CD4-positive, alpha-beta T cell treated with Interleukin-15 for 1 hour (primary cell): ENCODE data around the gene CCDC40.

Experiments
- DNase-seq: peaks from one replicate; pipeline ENCODE4 v3.0.0-alpha.2; 2020

Gene CCDC40

DNA sequence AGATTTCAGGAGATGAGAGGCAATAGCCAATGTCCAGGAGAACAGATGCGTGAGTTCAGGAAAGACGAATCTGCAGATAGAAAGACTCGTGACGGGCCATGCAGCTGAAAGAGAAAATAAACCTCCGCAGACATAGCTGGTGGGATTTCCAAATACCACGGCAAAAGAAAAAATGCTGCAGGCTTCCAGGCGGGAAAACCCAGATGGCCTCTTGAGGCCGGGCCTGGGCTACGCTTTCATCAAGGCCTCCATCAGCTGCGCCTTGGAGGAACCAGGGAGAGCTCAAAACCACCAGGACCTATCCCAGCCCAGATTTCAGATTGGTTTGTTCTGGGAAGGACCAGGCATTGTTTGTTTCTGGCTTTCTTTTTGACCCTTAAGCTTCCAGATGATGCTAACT, 16.7 kb downstream of the CCDC40 start:
- no peak for DNase-seq

DNA sequence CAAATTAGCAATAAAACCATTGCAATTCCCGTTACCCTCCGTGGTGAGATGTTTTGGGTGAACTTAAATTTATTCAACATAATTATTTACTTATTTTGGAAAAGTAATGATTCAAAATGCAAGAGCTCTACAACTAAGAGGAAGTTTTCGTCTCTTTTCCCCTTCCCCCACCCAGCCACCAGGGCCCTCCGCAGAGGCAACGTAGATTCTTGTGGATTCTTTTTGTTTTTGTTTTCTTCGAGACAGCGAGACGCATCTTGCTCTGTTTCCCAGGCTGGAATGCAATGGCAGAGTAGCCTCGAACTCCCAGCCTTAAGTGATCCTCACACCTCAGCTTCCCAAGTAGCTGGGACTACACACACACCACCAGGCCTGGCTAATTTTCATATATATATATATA, 19.2 kb downstream of the CCDC40 start:
- no peak for DNase-seq

DNA sequence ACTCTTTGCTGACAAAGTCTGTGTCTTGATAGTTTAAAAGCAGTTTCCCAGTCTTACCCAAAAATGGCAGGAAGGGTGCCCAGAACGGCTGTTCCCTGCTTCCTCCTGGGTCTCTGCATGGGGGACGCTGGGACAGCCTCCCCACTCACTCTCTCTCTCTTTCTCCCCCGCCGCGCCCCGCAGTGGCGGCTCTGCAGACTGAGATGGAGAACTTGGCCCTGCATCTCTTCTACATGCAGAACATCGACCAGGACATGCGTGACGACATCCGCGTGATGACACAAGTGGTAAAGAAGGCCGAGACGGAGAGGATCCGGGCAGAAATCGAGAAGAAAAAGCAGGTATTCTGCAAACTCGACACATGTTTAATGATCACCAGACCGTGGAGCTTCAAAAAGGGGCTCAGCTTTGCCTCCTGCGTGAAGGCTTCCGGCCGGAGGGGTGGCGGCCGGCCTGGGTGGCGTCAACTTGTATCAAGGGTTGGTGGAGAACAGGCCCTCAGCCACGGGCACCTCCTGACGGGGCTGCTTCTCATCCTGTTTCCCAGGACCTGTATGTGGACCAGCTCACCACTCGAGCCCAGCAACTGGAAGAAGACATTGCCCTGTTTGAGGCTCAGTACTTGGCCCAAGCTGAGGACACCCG, 22.0 kb downstream of the CCDC40 start:
- no peak for DNase-seq

DNA sequence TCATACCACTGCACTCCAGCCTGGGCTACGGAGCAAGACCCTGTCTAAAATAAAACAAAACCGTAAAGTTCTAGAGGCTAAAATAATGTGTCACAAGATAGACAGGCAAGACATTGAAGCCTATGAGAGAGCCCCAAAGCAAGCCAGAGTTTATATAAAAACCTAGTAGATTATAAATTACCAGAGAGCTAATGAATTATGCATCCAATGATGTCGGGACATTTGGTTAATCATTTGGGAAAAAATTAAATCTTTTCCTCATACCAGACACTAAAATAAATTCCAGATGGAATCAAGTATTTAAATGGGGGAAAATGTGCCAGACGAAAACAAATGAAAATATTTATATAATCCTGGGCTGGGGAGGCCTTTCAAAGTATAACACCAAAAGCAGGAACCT, 24.2 kb downstream of the CCDC40 start:
- DNase-seq: no peak

DNA sequence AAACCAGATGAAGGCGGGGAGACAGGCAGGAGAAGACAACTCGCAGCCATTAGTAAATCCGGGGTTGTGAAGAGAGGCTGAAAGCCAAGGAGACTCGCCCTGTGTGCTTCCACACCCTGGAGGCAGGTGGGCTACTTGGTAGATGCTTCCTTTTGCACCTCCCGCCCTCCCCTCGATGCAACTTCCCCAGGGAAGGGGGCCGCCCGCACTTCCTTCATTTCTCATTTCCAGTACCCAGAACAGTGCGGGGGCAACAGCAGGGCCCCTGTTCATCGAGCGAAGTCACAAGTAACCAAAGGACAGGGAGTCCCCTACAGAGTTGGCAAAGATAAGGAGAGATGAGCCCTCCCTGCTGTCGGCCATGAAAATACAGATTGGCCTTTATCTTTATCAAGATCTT, 25.0 kb downstream of the CCDC40 start:
- no peak for DNase-seq

DNA sequence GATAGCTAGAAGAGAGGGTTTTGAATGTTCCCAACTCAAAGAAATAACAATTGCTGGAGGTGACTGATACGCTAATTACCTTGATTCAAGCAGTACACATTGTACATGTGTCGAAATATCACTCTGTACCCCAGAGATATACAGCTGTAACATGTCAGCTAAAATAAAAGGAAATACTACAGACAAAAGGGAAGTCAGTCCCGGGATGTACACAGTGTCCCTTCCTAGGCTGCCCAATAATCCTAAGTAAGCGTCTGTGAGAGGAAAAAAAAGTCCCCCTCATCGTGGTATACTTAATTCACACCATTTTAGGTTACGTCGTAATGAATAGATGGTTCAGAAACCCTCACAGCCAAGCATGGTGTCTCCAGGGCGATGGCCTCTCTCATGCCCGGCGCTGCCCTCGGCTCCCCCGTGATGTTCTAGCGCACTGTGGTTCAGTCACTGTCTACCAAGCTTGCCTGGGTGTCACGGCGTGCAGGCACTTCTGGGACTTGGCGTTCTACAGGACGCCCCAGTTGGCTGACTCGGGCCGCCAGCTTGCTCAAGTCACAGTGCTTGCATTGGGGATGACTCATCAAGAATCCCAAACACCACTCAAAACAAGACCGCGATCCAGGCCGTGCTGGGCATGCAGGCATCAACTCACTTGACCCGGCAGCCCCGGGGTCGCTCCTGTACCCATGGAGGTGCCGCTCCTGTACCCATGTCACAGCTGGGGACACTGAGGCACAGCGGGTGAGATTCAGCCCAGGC, 27.6 kb downstream of the CCDC40 start:
- no peak for DNase-seq

DNA sequence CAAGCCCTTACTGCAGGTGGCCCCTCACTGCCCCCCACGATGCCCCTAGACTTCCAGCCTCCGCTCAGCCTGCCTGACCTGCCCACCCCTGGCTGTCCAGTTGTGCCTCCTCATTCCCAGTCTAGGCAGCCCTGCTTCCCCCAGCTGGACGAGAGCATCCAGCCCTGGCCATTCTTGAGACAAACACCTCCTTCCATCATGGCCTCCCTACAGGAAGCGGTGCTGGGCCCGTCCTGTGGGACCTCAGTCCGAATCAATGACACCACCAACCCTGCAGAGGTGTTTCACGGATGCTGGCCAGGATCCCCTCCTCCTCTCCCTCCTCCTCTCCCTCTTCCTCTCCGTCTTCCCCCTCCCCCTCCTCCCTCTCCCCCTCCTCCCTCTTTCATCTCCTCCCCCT, 28.3 kb downstream of the CCDC40 start:
- DNase-seq: no peak

DNA sequence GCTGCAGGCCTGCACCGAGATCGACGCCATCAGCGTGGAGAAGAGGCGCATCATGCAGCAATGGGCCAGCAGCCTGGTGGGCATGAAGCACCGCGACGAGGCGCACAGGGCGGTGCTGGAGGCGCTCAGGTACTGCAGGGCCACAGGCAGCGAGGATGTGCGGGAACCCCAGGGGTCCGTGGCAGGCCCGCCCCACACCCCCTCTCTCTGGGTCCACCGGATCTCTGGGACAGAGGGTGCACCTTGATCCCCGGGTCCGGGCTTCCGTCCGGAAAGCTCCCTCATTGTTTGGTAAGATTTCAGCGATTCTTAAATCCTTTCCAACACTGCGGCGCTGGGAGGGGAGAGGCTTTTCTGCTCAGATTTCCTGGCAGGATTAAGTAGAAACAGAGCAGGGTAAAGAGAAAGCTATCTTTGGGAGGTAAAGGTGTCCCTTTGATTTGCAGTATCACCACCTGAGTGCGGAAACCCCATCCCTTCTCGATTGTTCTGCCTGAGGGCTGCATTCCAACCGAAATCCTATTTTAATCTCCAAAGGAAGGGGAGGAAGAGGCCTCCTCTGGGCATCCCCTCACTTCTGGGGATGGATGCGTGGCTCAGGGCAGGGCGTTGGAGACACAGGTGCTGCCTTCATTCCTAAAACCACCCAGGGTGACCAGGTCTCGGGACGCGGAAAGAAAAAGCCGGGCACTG, 29.2 kb downstream of the CCDC40 start:
- DNase-seq: no peak

DNA sequence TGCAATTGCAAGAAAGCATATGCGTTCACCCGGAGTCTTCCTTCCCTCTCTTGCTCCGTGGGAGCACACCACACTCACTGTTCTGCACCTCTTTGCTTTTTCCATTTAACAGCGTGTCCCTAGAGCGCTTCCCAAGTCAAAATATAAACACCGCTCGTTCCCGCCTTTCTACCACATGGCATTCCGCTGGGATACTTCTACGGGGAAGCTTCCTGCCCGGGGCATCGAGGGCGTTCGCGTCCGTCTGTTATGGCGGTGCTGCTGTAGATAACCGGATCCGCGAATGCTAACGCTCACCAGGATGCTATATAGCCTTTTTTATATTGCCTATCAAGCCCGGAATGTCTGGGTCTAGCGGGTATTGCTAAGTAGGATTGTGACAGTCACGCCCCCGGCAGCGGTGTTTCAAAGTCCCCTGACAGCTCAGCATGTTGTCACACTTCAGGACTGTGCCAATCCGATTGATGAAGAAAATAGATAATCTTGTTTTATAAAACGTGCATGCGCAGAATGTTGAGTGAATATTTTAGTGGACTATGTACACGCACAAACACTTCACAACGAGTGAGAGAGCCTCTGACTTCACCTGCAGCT, 31.0 kb downstream of the CCDC40 start:
- no peak for DNase-seq

DNA sequence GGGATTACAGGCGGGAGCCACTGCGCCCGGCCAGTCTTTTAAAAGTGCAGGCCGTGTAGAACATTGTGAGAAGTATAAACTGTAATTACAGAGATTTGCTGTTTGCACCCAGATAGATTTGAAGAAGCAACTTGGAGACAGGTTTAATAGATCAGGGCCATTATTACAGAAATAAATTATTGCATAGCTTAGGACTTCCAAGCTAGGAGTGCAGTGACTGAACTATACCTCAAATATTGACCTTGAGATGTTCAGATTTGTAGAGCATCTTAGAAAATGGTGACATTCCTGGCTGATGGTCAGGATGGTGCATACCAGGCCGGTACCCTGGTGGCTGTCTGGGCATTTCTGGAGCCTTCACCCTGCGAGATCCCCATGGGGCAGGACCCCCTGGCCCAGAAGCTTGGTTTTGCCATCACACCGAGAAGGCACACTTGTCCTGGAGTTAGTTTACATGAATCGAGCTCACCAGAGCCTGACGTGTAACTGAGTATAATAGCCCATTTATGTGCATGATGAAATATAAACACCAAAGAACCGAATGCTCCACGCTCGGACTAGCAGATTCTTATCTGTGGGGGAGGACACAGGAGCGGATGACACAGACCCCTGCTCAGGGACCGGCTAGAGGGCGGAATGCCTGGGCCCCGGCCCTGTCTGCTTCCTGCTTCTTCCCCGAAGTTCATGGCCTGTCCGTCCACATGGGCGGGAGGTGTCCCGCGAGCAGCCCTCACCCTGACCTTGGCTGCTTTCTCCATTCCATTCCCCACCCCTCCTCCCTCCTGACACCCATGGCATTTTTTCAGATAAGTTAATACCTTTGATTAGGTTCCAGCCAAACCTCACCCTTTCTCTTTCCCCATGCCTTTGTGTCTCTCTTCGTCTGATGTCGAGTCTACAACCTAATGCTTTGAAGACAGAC, 32.1 kb downstream of the CCDC40 start:
- no peak for DNase-seq

DNA sequence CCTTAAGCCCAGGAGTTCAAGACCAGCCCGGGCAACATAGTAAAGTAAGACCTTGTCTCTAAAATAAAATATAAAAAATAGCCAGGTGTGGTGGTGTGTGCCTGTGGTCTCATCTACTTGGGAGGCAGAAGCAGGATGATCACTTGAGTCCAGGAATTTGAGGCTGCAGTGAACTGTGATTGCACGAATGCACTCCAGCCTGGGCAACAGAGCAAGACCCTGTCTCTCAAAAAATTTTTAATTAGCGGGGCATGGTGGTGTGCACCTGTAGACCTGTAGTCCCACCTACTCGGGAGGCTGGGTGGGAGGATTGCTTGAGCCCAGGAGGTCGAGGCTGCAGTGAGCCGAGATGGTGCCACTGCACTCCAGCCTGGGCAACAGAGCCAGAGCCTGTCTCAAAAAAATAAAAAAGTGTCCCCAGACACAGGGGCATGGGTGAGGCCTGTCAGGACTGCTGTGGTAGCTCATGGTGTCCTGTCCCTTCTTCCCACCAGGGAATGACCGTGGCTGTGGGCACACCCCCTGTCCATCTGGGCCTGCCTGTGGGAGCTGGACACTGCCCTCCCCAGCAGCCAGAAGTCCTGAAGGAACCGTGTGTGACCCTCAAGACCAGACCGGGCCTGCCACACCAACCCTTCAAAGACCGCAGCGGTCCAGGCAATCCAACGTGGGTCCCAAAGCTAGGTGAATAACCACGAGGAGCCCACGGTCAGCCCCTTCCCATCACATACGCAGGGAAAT, 34.1 kb downstream of the CCDC40 start:
- DNase-seq: no peak

DNA sequence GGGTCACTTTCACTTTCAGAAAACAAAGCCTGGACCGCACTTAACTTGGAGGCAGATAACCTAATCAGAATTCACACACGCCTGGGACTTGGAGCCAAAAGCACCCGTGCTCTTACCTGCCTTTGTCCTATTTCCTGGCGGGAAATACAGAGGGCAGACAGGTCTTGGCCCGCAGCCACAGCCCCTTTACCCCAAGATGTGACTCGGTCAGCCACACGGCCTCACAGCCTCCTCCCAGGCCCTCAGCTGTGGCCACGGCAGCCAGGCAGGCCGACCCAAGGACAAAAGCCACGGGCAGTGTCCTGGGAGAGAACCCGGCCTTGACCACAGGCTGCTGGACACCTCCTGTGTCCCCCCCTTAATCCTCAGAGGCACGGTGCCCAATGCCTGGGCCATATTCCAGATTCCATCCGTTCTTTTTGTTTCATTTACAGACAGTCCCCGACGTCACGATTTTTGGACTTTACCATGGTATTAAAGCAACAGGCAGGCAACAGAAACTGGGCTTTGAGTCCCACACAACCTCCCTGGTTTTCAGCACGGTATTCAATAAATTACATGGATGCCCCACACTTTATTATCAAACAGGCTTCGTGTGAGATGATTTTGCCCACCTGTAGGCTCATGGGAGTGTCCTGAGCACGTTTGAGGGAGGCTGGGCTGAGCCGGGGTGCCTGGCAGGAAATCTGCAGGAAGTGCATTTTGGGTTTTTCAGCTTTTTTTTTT, 34.8 kb downstream of the CCDC40 start:
- no peak for DNase-seq

DNA sequence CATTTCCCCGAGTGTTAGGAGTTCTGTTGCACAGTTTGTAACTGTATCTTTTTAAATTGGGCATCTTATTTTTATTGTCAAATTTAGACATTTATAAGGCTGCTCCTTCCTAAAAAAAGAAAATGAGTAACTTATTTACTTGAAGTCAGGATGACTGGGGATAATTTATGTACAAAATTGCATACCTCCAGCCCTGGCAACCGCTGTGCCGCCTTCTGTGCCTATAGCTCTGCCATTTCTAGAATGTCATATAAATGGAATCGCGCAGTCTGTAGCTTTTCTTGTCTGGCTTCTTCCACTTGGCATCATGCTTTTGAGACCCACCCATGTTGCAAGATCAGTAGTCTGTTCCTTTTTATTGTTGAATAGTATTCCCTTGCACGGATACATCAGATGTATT, 36.0 kb downstream of the CCDC40 start:
- DNase-seq: no peak

DNA sequence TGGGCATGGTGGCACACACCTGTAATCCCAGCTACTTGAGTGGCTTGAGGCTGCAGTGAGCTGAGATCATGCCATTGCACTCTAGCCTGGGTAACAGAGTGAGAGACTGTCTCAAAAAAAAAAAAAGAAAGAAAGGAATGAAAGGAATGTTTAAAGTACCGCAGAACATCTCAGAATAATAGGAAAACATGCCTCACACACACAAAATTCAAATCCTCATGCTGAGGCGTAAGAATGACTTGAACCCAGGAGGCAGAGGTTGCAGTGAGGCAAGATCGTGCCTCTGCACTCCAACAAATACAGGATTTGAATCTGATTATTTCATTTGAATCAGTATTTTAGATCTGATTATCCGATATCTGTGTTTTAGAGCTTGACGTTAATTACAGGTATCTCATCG, 43.6 kb downstream of the CCDC40 start:
- no peak for DNase-seq

DNA sequence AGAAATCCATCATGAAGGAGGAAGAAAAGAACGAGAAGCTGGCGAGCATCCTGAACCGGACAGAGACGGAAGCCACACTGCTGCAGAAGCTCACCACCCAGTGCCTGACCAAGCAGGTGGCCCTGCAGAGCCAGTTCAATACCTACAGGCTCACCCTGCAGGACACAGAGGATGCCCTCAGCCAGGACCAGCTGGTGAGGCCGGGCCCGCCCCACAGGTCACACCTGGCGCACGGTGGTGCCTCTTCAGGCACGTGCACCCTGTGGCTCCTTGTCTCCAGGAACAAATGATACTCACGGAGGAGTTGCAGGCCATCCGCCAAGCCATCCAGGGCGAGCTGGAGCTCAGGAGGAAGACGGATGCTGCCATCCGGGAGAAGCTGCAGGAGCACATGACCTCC, 45.2 kb downstream of the CCDC40 start:
- no peak for DNase-seq

DNA sequence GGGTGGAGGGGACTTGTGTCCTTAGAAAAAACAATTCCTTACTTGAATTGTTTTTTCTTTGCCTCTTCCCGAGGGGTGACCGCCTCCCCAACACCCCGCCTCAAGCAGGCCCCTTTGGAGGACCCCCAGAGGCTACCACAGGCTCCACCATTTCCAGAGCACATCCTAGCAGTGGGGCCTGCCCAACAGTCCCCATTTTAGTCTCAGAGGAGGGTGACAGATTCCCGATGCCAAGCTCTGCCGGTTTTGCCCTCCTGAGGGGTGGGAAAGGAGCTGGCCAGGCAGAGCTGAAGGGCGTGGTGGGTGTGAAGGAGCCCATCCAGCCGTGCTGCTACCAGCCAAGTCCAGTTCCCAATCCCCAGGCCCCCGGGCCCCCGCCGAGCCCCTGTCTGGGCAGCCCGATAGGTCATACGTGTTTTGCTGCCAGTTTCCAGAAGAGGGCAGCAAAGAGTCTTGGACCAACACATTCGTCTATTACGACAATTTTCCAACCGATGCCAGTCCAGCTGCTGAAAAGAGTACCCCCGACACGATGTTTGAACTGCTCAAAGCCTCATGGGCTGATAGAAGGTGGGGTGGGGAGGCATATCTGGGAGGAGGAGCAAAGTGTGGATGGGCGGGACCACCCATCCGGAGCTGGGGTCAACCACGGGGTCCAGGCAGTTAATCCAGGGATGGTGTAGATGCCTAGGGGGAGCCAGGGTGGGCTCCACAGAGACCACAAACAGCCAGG, 46.1 kb downstream of the CCDC40 start:
- DNase-seq: peak; percentile 63

DNA sequence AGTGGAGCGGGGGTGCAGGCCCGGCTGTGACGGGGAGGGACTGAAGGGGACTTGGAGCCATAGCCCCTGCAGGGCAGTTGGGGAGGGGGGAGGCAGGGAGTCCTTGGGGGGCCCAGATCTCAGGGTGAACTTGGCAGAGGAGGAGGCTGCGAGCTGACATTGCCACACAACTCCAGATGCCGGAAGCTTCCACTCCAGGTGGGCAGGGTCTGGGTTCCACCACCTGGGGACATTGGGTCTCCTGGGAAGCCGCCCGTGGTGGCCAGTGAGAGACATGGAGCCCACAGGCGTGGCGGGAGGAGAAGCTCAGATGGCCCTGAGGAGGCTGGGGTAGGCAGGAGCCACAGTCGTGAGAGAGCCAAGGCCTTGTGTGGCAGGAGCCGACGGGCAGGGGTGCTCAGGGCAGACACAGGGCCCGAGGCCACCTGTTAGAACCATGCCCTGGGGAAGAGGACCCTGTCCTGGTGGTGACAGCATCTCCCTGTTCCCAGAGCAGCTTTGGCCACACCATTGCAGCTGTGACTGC, 46.8 kb downstream of the CCDC40 start:
- DNase-seq: no peak

DNA sequence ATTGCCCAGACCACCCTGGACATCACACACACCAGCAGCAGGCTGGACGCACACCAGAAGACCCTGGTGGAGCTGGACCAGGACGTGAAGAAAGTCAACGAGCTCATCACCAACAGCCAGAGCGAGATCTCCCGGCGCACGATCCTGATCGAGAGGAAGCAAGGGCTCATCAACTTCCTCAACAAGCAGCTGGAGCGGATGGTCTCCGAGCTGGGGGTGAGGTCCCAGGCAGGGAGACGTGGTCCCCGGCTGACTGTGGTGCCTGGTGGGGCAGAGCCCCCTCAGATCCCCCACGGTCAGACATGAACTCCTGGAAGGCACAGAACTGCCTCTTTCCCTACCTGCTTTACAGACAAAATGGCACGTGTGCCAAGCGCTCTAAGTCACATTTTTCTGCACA, 48.3 kb downstream of the CCDC40 start:
- no peak for DNase-seq

DNA sequence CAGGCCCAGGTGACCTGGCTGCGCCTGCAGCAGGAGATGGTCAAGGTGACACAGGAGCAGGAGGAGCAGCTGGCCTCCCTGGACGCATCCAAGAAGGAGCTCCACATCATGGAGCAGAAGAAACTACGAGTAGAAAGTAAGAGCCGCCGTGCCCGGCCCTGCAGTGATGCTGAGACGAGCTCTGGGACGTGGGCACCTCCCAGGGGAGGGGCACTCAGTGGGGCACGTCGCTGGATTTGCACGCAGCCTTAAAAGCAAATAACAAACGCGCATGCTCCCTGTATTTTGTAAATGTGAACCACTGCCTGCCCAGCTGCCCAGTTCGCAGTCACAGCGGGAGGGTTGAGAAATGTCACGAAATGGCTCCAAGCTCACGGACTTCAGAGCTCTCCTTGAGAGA, 49.6 kb downstream of the CCDC40 start:
- DNase-seq: no peak

DNA sequence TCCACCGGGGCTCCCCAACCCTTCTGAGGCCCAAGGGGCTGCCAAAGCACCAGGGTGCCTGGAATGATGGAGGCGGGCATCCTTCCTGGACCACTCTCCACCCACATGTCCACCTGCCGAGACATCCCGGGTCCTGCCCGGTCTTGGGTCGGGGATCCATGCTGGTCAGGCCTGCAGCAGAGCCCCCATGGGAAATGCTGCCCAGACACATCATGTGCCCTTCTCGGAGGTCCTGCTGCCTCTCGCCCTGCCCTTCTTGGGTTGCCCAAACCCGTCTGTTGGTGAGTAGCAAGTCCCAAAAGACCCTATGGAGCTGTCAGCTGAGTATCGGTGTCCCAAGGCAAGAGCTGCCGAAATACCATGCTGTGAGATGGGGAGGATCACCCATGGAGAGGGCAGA, 50.2 kb downstream of the CCDC40 start:
- DNase-seq: no peak
